ENCODE measurements around the gene PPP2R2B.
A peak's percentile ranks its signal among the peaks of the same experiment; 100 is the strongest.
"Not testable (repeated sequence)": the region's sequence is repeated elsewhere in the genome, so short reads cannot be mapped to it uniquely, and the experiment has no call there.

PPP2R2B gene

GRCh38 chr5:146595088-146595487 is 283.5 kb downstream of the PPP2R2B start:
- no peak overlapping the region for H3K4me3 ChIP-seq (ENCODE audit: low read depth, low read length)
- DNase-seq (ENCODE audit: low read depth): no peak

GRCh38 chr5:146592352-146592751 is 286.2 kb downstream of the PPP2R2B start:
- DNase-seq (ENCODE audit: low read depth): no peak
- H3K4me3 ChIP-seq (ENCODE audit: low read depth, low read length): no peak overlapping the region

GRCh38 chr5:146589028-146589345 is 289.6 kb downstream of the PPP2R2B start:
- H3K4me3 ChIP-seq (ENCODE audit: low read depth, low read length): no peak overlapping the region
- DNase-seq (ENCODE audit: low read depth): no peak

GRCh38 chr5:146588331-146589027 is 290.1 kb downstream of the PPP2R2B start:
- no peak for DNase-seq (ENCODE audit: low read depth)
- H3K4me3 ChIP-seq (ENCODE audit: low read depth, low read length): no peak overlapping the region

GRCh38 chr5:146586752-146587151 is 291.8 kb downstream of the PPP2R2B start:
- DNase-seq (ENCODE audit: low read depth): no peak
- no peak overlapping the region for H3K4me3 ChIP-seq (ENCODE audit: low read depth, low read length)

- H3K4me3 ChIP-seq (ENCODE audit: low read depth, low read length): no peak overlapping the region
- DNase-seq (ENCODE audit: low read depth): no peak
Measured at GRCh38 chr5:146584750-146585149, 293.8 kb downstream of the PPP2R2B start.

- no peak for DNase-seq (ENCODE audit: low read depth)
- no peak overlapping the region for H3K4me3 ChIP-seq (ENCODE audit: low read depth, low read length)
Measured at GRCh38 chr5:146582051-146582596, 296.4 kb downstream of the PPP2R2B start.

GRCh38 chr5:146580237-146580636 is 298.3 kb downstream of the PPP2R2B start:
- DNase-seq (ENCODE audit: low read depth): no peak

GRCh38 chr5:146574713-146575112 is 303.8 kb downstream of the PPP2R2B start:
- H3K4me3 ChIP-seq (ENCODE audit: low read depth, low read length): no peak overlapping the region
- no peak for DNase-seq (ENCODE audit: low read depth)

More at GRCh38 chr5:146580237-146580636, 298.3 kb downstream of the PPP2R2B start:
- no peak overlapping the region for H3K4me3 ChIP-seq (ENCODE audit: low read depth, low read length)

GRCh38 chr5:146568161-146568560 is 310.4 kb downstream of the PPP2R2B start:
- no peak overlapping the region for H3K4me3 ChIP-seq (ENCODE audit: low read depth, low read length)
- DNase-seq (ENCODE audit: low read depth): no peak

- no peak overlapping the region for H3K4me3 ChIP-seq (ENCODE audit: low read depth, low read length)
- peak; percentile 14 for DNase-seq (ENCODE audit: low read depth)
Measured at GRCh38 chr5:146565764-146566367, 312.7 kb downstream of the PPP2R2B start.

- H3K4me3 ChIP-seq (ENCODE audit: low read depth, low read length): no peak overlapping the region
- DNase-seq (ENCODE audit: low read depth): no peak
Measured at GRCh38 chr5:146564007-146564762, 314.4 kb downstream of the PPP2R2B start.

GRCh38 chr5:146562461-146562860 is 316.1 kb downstream of the PPP2R2B start:
- no peak overlapping the region for H3K4me3 ChIP-seq (ENCODE audit: low read depth, low read length)
- no peak for DNase-seq (ENCODE audit: low read depth)

- H3K4me3 ChIP-seq (ENCODE audit: low read depth, low read length): no peak overlapping the region
- DNase-seq (ENCODE audit: low read depth): no peak
Measured at GRCh38 chr5:146561711-146562110, 316.8 kb downstream of the PPP2R2B start.

- DNase-seq (ENCODE audit: low read depth): no peak
- no peak overlapping the region for H3K4me3 ChIP-seq (ENCODE audit: low read depth, low read length)
Measured at GRCh38 chr5:146560205-146560812, 318.2 kb downstream of the PPP2R2B start.

- not testable (repeated sequence) for H3K4me3 ChIP-seq (ENCODE audit: low read depth, low read length); DNase-seq (ENCODE audit: low read depth)
Measured at GRCh38 chr5:146556884-146557283, 321.7 kb downstream of the PPP2R2B start.

- no peak overlapping the region for H3K4me3 ChIP-seq (ENCODE audit: low read depth, low read length)
- no peak for DNase-seq (ENCODE audit: low read depth)
Measured at GRCh38 chr5:146553446-146553845, 325.1 kb downstream of the PPP2R2B start.

GRCh38 chr5:146549615-146550014 is 328.9 kb downstream of the PPP2R2B start:
- DNase-seq (ENCODE audit: low read depth): no peak
- no peak overlapping the region for H3K4me3 ChIP-seq (ENCODE audit: low read depth, low read length)

- DNase-seq (ENCODE audit: low read depth): no peak
- H3K4me3 ChIP-seq (ENCODE audit: low read depth, low read length): no peak overlapping the region
Measured at GRCh38 chr5:146548781-146549449, 329.6 kb downstream of the PPP2R2B start.

Measured in skeletal muscle cell (primary cell).